Osteoblast (primary cell): Measurements from ENCODE around the gene NBPF1. TPM values are rescaled to one million over a fixed set of nuclear protein-coding genes. Genes with fewer than 3 reads are reported as not detected.
A peak's percentile ranks its signal among the peaks of the same experiment; 100 is the strongest.
"Not testable (repeated sequence)": the region's sequence is repeated elsewhere in the genome, so short reads cannot be mapped to it uniquely, and the experiment has no call there.

Source experiments
- DNase-seq: peaks from one replicate; pipeline ENCODE4 v3.0.0; 2011; ENCODE audit warnings: low spot score, mixed read lengths; ENCODE audit not compliant: insufficient read length; ENCODE audit errors: missing footprints
- H2AFZ ChIP-seq: 2 replicates; pipeline ENCODE4 v1.6.0; 2011; ENCODE audit warnings: mild to moderate bottlenecking, low read length
- H3K27ac ChIP-seq: 2 replicates; pipeline ENCODE4 v1.5.1; 2011; ENCODE audit warnings: mild to moderate bottlenecking, low read depth, low read length, moderate library complexity
- H3K27me3 ChIP-seq: 2 replicates; pipeline ENCODE4 v1.6.0; 2012; ENCODE audit warnings: mild to moderate bottlenecking, control low read depth, inconsistent platforms, low read length, moderate library complexity; ENCODE audit not compliant: insufficient read depth
- H3K36me3 ChIP-seq: 2 replicates; pipeline ENCODE4 v1.5.1; 2011; ENCODE audit warnings: mild to moderate bottlenecking, low read length, control low read depth, moderate library complexity; ENCODE audit not compliant: insufficient read depth
- H3K4me1 ChIP-seq: 2 replicates; pipeline ENCODE4 v1.5.1; 2011; ENCODE audit warnings: mild to moderate bottlenecking, low read length, control low read depth, moderate library complexity; ENCODE audit not compliant: insufficient read depth
- H3K4me2 ChIP-seq: 2 replicates; pipeline ENCODE4 v1.6.0; 2011; ENCODE audit warnings: mild to moderate bottlenecking, low read length; ENCODE audit not compliant: insufficient read depth
- H3K4me3 ChIP-seq: fragments of 200-600 bp; sonication (generic); 3 replicates; pipeline ENCODE4 v1.5.1; 2012; ENCODE audit warnings: mild to moderate bottlenecking, low read length, inconsistent platforms; ENCODE audit not compliant: insufficient read depth
- H3K79me2 ChIP-seq: 2 replicates; pipeline ENCODE4 v1.6.0; 2012; ENCODE audit warnings: mild to moderate bottlenecking, low read length, control low read depth, inconsistent platforms; ENCODE audit not compliant: insufficient read depth
- H3K9me3 ChIP-seq: 2 replicates; pipeline ENCODE4 v1.5.1; 2011; ENCODE audit warnings: low read depth, low read length, control low read depth
- H4K20me1 ChIP-seq: 2 replicates; pipeline ENCODE4 v1.6.0; 2012; ENCODE audit warnings: mild to moderate bottlenecking, low read length, control low read depth; ENCODE audit not compliant: insufficient read depth
- total RNA-seq: library from RNA; depleted of rRNA; stranded (reverse); fragments of >200 nt; gene quantifications from 2 replicates; pipeline ENCODE4 v1.2.3, GENCODE V29; 2012

The NBPF1 gene
- total RNA-seq, 1 donor: 54.6 TPM

GRCh38 chr1:16639091-16640031, 26.0 kb upstream of the NBPF1 start:
- not testable (repeated sequence) for H3K27me3 ChIP-seq, H3K4me2 ChIP-seq, H3K27ac ChIP-seq, H3K4me3 ChIP-seq, H2AFZ ChIP-seq, H3K36me3 ChIP-seq, H3K9me3 ChIP-seq
- Histone ChIP-seq H3K79me2 (peaks cover 63% of the 10 kb centered on the region), H3K4me1 (peaks cover 13% of the 10 kb centered on the region), H4K20me1 (peaks cover 20% of the 10 kb centered on the region)
- peak; percentile 50 for DNase-seq

- not testable (repeated sequence) for H3K9me3 ChIP-seq, H3K27ac ChIP-seq, H3K4me1 ChIP-seq, H2AFZ ChIP-seq, H3K36me3 ChIP-seq, H3K4me3 ChIP-seq, H3K4me2 ChIP-seq, H3K27me3 ChIP-seq
- peak; percentile 74 for DNase-seq
- H3K79me2 ChIP-seq: peaks cover 55% of the 10 kb centered on the region
- peaks cover 14% of the 10 kb centered on the region for H4K20me1 ChIP-seq
Measured at GRCh38 chr1:16637941-16638778, 24.8 kb upstream of the NBPF1 start.

GRCh38 chr1:16636551-16637195, 23.3 kb upstream of the NBPF1 start:
- peaks cover 12% of the 10 kb centered on the region for H4K20me1 ChIP-seq
- H3K4me2 ChIP-seq, H3K4me1 ChIP-seq, H3K4me3 ChIP-seq, H3K9me3 ChIP-seq, H3K27me3 ChIP-seq, H2AFZ ChIP-seq, H3K27ac ChIP-seq: not testable (repeated sequence)
- H3K79me2 ChIP-seq: peaks cover 41% of the 10 kb centered on the region
- peaks cover 16% of the 10 kb centered on the region for H3K36me3 ChIP-seq
- peak; percentile 39 for DNase-seq

DNA sequence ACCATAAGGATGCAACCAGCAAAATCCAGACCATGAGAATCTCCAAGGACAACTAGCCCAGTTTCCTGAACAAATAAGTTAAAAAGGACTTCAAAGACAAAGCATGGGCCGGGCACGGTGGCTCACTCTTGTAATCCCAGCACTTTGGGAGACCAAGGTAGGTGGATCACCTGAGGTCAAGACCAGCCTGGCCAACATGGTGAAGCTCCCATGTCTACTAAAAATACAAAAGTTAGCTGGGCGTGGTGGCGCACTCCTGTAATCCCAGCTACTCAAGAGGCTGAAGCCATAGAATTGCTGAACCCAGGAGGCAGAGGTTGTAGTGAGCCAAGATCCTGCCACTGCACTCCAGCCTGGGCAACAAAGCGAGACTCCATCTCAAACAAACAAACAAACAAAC, 22.6 kb upstream of the NBPF1 start:
- not testable (repeated sequence) for H3K4me1 ChIP-seq, H2AFZ ChIP-seq, H3K9me3 ChIP-seq, H3K4me2 ChIP-seq, H3K27ac ChIP-seq, H3K4me3 ChIP-seq, DNase-seq, H4K20me1 ChIP-seq, H3K27me3 ChIP-seq
- Histone ChIP-seq H3K79me2 (peaks cover 35% of the 10 kb centered on the region), H3K36me3 (peaks cover 22% of the 10 kb centered on the region)

- H3K27me3 ChIP-seq, H4K20me1 ChIP-seq, H2AFZ ChIP-seq, H3K4me3 ChIP-seq, H3K4me2 ChIP-seq, H3K27ac ChIP-seq, H3K4me1 ChIP-seq, H3K9me3 ChIP-seq: not testable (repeated sequence)
- Histone ChIP-seq H3K79me2 (peaks cover 17% of the 10 kb centered on the region), H3K36me3 (peaks cover 37% of the 10 kb centered on the region)
- DNase-seq: peak; percentile 77
Measured at GRCh38 chr1:16633540-16634282, 20.3 kb upstream of the NBPF1 start.

GRCh38 chr1:16632044-16632850, 18.9 kb upstream of the NBPF1 start:
- H3K9me3 ChIP-seq, H2AFZ ChIP-seq, H3K4me1 ChIP-seq, H3K4me3 ChIP-seq, H4K20me1 ChIP-seq, H3K27ac ChIP-seq, H3K27me3 ChIP-seq, H3K4me2 ChIP-seq: not testable (repeated sequence)
- DNase-seq: peak; percentile 80
- Histone ChIP-seq H3K36me3 (peaks cover 39% of the 10 kb centered on the region), H3K79me2 (peaks cover 14% of the 10 kb centered on the region)
